Spleen (tissue), 7 donors: ENCODE measurements around the gene ARL5C.

Source experiments
- POLR2A ChIP-seq, 3 donors: fragments of 450-650 bp; IDR thresholded peaks; one replicate each; pipeline ENCODE4 v1.5.1; 2017; ENCODE audit warnings: antibody characterized with exemption in 3 of 3, mild to moderate bottlenecking in 1 of 3
- POLR2AphosphoS5 ChIP-seq, 3 donors: sonication (generic); formaldehyde crosslinking; IDR thresholded peaks; one replicate each; pipeline ENCODE4 v1.5.1; 2017; ENCODE audit warnings: antibody characterized with exemption in 3 of 3
- TF ChIP-seq, protein P1 (sequence below), 11 experiments: fragments of 200-600 bp in 7 of 11; fragments of 450-650 bp in 4 of 11; sonication (generic) in 4 of 11; IDR thresholded peaks in 8 of 11; conservative IDR thresholded peaks in 3 of 11; 1 replicate in 7 of 11; 2 replicates in 4 of 11; pipeline versions ENCODE4 v1.4.0 to v1.8.0; 2016 to 2021; ENCODE audit warnings: antibody characterized with exemption in 11 of 11, inconsistent platforms in 4 of 11, mild to moderate bottlenecking in 1 of 11
- donor health status: DM: no; HTN: no; CAD: no; lungs with moderate emphysema.
- donor health status: DM: no; HTN: no; CAD: no.
- donor health status: DM: no; HTN: no; CAD: no.

DNA sequence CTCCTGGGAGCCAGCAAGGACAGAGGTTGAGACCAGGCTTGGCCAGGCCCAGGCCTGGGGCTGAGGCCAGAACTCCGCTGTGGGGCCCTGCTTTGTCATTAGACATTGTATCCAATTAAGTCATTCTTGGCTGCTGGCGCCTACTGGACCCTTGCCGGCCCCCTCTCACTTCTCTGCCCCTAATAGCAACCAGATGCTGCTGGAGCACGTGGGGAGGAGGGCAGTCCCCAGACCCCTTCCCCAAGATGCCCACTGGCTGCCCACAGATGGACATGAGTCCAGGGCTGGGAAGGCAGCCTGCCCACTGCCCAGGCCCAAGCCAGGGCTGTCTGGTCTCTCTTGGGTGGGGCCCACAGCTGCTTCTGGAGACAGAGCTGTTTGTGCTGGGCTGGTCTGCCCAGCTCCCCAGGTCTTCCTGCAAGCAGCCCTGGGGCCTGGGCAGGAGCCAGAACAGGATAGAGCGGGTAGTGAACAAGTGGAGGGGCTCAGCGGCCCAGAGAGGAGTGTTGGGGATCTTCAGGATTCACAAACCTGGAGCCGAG lies 22.3 kb downstream of the ARL5C start:
- TF ChIP-seq POLR2AphosphoS5 (IDR thresholded peaks at IDR 0.05), result no peak
- TF ChIP-seq, protein P1, sequence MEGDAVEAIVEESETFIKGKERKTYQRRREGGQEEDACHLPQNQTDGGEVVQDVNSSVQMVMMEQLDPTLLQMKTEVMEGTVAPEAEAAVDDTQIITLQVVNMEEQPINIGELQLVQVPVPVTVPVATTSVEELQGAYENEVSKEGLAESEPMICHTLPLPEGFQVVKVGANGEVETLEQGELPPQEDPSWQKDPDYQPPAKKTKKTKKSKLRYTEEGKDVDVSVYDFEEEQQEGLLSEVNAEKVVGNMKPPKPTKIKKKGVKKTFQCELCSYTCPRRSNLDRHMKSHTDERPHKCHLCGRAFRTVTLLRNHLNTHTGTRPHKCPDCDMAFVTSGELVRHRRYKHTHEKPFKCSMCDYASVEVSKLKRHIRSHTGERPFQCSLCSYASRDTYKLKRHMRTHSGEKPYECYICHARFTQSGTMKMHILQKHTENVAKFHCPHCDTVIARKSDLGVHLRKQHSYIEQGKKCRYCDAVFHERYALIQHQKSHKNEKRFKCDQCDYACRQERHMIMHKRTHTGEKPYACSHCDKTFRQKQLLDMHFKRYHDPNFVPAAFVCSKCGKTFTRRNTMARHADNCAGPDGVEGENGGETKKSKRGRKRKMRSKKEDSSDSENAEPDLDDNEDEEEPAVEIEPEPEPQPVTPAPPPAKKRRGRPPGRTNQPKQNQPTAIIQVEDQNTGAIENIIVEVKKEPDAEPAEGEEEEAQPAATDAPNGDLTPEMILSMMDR (IDR thresholded peaks at IDR 0.05 in 8 of 11, conservative IDR thresholded peaks at IDR 0.05 in 3 of 11), result no peak
- no peak for TF ChIP-seq POLR2A (IDR thresholded peaks at IDR 0.05)
